Cardiac septum (tissue), 1 donor: ENCODE data around the gene MFSD12. TPM values are rescaled to one million over a fixed set of nuclear protein-coding genes. Genes with fewer than 3 reads are reported as not detected.
"Not testable (repeated sequence)": the region's sequence is repeated elsewhere in the genome, so short reads cannot be mapped to it uniquely, and the experiment has no call there.

Experiments used
- DNase-seq: peaks from one replicate; pipeline ENCODE4 v3.0.0-alpha.2; 2020; ENCODE audit warnings: low spot score
- intact Hi-C: fragments of 100-400 bp; cut with DNase I; formaldehyde crosslinking; loops from one replicate; pipeline ENCODE4 v1.14.0; 2022
- total RNA-seq: library from RNA; stranded (reverse); fragmentation: NEBNext Ultra II Directional; extraction: Animal tissue kit (Norgen Biotek cat#: 25700); gene quantifications from one replicate; pipeline ENCODE4 v1.2.1, GENCODE V29; 2021
- donor health status: DM: no; HTN: no; CAD: no.

MFSD12 gene
- total RNA-seq, 1 donor from 2014 or later: 25.4 TPM

GRCh38 chr19:3570042-3570441, 12.7 kb upstream of the MFSD12 start:
- not testable (repeated sequence) for DNase-seq
- intact Hi-C loops: loop anchor here (5.0 kb wide), 1 partner anchor 63 kb away; the partner anchor contains the start of gene FZR1

DNA sequence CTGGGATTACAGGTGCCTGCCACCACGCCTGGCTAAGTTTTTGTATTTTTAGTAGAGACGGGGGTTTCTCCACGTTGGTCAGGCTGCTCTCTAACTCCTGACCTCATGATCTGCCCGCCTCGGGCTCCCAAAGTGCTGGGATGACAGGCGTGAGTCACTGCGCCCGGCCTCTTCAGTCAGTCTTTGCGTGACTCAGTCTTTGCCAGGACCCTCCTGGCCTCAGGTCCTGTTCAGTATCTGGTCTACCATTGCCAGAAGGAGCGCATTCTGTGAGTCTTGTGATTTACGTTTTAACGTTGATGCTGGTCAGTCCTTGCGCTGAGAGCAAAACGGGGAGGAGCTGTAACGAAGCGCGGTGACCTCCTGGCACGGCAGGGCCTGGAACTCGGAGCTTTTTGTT, 7.8 kb upstream of the MFSD12 start:
- DNase-seq: no peak
- intact Hi-C loops: no loop called here

DNA sequence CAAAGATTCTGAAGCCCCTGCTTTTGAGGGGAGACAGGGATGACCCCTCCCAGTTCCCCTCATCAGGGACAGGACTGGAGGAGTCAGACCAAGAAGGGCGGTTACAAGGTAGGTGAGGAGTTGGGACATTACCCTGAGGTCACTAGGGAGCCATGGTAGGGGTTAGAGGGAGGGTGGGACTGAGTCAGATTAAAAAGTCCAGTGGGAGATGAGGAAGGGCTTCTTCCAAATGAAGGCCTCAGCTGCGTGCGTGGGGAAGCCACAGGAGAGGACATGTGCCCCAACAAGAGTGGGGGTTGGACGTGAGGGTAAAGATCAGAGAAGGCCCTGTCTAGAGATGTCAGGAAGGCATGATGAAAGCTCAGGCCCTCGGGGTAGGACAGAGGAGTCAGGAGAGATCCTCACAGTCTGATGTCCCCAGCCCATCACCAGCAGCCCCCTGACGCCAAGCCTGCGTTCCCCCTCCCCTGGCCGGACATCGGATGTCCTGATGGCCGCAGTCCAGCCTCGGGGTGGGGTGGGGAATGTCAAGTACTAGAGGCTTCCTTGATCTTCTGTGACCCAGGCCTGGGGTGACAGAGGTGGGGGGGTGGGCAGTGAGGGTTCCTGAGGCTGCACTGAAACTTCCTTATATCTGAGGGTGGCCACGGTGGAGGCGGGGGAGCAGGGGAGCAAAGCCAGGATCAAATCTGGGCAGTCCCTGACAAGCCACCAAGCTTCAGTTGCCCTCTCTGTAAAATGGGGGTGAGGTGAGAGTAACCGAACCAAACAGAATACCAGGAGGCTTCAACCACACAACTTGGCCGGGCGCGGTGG, 6.5 kb upstream of the MFSD12 start:
- no peak for DNase-seq
- intact Hi-C loops: no loop called here

- intact Hi-C loops: loop anchor here (1.0 kb wide), 1 partner anchor 15 kb away; the partner anchor contains the start of gene HMG20B
- no peak for DNase-seq
These were observed 367 bp downstream of the MFSD12 start for GRCh38 chr19:3556978-3557460.

GRCh38 chr19:3556423-3556977, 886 bp downstream of the MFSD12 start:
- intact Hi-C loops: no loop called here
- no peak for DNase-seq

- intact Hi-C loops: no loop called here
- no peak for DNase-seq
These were observed 1.5 kb downstream of the MFSD12 start for GRCh38 chr19:3555653-3556422.

GRCh38 chr19:3554254-3555083, 2.9 kb downstream of the MFSD12 start:
- intact Hi-C loops: no loop called here
- no peak for DNase-seq

GRCh38 chr19:3551792-3552095, 5.6 kb downstream of the MFSD12 start:
- intact Hi-C loops: loop anchor here (2.0 kb wide), 1 partner anchor 157 kb away; the partner anchor contains the start of gene TJP3
- DNase-seq: no peak

DNA sequence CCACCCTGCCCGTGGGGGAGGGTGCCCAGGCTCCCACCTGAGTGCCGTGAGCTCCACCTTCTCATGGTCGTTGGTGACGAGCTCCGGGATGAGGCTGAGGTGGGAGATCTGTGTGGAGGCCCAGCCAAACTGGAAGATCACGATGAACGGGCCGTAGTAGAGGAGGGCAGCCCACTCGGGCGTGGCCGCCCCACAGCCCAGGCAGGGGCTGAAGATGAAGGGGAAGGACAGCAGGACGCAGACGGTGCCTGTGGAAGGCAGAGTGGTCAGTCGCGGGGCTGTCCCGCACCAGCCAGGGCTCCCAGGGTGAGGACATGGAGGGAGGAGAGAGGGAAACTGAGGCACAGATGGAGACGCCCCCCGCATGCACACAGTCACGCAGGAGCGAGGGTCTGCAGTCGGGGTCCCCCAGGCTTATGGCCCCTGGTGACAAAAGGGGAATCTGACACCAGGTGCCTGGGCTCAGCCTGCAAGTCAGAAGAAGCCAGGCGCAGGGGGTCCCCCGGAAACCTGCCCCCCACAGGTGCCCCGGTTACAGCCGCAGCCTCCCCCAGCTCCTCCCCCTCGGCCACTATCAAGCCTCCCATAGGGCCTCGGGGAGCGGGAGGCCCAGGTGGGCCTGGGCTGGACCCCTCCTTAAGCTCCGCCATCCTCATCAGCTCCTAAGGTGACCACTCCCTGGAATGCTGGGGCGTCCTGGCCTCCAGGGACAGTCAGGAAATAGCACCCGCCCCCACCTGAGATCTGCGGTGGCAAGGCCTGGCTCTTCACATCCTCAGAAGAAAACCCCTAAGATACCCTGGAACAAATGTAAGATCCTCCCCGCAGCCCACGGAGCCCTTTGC, 6.2 kb downstream of the MFSD12 start:
- no peak for DNase-seq
- intact Hi-C loops: loop anchor here (2.0 kb wide), 1 partner anchor 158 kb away; the partner anchor contains the start of gene TJP3

DNA sequence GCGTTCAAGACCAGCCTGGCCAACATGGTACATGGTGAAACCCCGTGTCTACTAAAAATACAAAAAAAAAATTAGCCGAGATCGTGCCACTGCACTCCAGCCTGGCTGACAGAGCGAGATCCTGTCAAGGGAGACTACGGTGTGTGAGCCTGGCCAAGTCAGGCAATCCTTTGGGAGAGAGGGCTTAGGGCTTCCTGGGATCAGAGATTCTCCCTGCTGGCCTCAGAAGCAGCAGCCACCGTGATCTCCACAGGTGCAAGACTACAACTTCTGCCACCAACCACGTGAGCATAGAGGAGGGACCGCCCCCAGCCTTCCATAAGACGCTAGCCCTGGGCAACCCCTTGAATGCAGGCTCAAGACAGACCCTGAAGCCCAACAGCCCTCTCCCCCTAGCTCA, 7.6 kb downstream of the MFSD12 start:
- DNase-seq: no peak
- intact Hi-C loops: loop anchor here (2.0 kb wide), 1 partner anchor 159 kb away; the partner anchor contains the start of gene TJP3

- DNase-seq: no peak
- intact Hi-C loops: no loop called here
These were observed 8.8 kb downstream of the MFSD12 start for GRCh38 chr19:3548606-3549005.

DNA sequence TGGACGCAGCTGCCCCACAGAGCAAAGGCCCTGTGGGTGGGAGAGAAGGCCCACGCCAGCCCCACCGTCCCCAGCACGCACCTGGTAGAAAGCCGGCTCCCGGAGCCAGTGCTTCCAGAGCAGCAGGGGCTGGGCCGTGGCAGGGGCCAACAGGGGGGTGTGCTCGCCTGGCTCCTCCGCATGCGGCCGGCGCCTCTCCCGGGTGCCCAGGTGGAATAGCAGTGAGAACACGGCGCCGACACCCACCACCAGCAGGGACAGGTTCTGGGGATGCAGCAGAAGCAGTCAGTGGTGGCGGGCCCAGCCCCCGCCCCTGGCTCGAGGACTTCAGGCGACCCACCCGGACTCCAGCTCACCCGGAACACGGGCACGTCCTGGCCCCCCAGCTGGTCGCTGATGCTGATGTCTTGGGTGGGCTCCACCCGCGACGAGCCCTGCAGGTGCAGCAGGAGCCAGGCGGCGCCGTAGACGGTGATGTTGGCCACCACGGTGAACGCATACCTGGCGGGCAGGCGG, 9.6 kb downstream of the MFSD12 start:
- DNase-seq: no peak
- intact Hi-C loops: no loop called here

DNA sequence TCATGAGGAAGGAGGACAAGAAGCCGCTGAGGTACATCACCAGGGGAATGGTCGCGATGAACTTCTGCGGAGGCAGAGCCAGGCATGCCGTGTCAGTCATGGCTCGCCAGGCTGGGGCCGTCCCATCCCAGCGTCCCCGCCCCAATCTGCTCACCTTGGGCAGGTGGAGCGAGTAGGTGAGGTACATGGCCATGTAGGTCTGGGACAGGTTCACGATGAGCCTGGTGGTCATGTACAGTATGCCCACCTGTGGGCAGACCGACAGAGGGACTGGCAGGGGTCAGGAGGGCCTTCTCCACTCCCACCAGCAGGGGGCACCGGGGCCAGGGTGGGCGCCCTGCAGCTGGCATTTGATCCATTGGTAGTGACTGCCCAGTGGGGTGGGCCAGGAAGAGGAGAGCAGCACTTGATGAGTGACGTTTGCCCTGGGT, 10.1 kb downstream of the MFSD12 start:
- intact Hi-C loops: no loop called here
- no peak for DNase-seq

- intact Hi-C loops: no loop called here
- no peak for DNase-seq
These were observed 11.3 kb downstream of the MFSD12 start for GRCh38 chr19:3546119-3546518.

DNA sequence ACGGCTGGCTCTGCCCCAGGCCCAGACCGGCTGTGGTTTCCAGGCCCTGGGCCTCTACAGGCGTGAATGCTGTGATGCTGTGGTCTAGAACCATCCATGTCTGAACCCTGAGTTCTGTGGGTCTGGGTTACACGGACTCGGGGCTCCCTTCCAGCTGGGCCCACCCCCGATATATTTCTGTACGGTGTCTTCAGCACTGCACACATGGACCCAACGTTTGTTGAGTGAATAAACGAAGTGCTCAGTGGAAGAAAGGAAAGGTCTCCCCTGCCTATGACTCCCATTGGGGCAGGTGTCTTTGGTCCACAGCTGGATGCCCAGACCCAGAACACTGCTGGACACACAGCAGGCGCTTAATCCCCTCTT, 11.7 kb downstream of the MFSD12 start:
- intact Hi-C loops: loop anchor here (1.0 kb wide), 1 partner anchor 75 kb away; no protein-coding TSS in a partner anchor
- DNase-seq: no peak

DNA sequence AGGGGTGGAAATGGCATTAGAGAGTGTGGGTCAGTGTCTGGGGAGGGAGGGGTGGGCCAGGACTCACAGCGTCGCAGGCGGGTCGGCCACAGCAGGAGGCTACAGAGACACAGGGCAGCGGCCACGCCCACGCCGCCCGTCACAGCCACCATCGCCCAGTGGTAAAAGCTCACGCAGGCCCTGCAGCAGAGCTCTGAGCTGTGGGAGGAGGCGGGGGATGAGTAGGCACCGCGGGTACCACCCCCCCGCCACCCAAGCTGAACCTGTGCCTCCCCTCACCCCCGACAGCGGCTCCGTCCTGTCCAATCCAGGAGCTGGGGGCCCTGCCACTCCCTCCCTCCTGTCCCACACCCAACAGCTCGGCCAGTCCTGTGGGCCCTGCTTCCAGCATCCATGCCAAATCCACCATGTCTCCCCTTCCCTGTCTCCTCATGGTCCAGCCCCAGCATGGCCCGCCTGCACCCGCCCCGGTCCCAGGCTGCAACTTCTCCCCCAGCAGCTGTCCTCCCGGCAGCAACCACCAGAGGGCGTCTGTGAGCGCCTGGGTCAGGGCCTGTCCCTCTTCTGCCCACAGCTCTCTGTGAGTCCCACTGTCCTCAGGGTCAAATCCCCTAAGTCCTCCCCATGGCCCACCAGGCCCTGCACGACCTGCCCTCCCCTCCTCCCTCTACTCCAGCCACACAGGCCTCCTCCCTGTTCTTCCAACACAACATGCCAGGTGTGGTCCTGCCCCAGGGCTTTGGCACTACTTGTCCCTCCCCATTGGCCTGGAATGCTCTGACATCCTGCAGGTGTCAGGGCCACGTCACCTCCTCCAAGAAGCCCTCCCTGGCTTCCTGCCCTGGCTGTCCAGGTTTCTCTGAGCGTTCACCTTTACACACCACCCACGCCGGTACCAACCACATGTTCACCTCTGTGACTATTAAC, 12.4 kb downstream of the MFSD12 start:
- peak; percentile 90 for DNase-seq
- intact Hi-C loops: loop anchor here (1.0 kb wide), 1 partner anchor 75 kb away; no protein-coding TSS in a partner anchor

- no peak for DNase-seq
- intact Hi-C loops: no loop called here
These were observed 13.4 kb downstream of the MFSD12 start for GRCh38 chr19:3544058-3544376.
